GM23338 (cell line): ENCODE measurements around the gene LAX1. TPM values are rescaled to one million over a fixed set of nuclear protein-coding genes. Genes with fewer than 3 reads are reported as not detected.
A peak's percentile ranks its signal among the peaks of the same experiment; 100 is the strongest.

Source experiments
- ATAC-seq: fragments of 200-7000 bp; cut with Tn5 transposase; 3 replicates; pipeline ENCODE4 v1.9.1; 2020
- DNase-seq: peaks from one replicate; pipeline ENCODE4 v3.0.0-alpha.2; 2015; ENCODE audit warnings: low spot score
- H2AFZ ChIP-seq: fragments of 200-600 bp; sonication (generic); 2 replicates; pipeline ENCODE4 v1.8.0; 2016; ENCODE audit warnings: antibody characterized with exemption, mild to moderate bottlenecking, moderate library complexity
- H3F3A ChIP-seq: fragments of 200-600 bp; sonication (generic); replicated peaks from 2 replicates; pipeline ENCODE4 v1.8.0; 2017; ENCODE audit warnings: antibody characterized with exemption, mixed run types, low read depth
- H3K27ac ChIP-seq: fragments of 200-600 bp; sonication (generic); 2 replicates; pipeline ENCODE4 v1.6.1; 2016; ENCODE audit warnings: low read depth
- H3K27me3 ChIP-seq: fragments of 200-600 bp; sonication (generic); 2 replicates; pipeline ENCODE4 v1.8.0; 2016; ENCODE audit warnings: mild to moderate bottlenecking, mixed run types, moderate library complexity; ENCODE audit not compliant: insufficient read depth
- H3K36me3 ChIP-seq: fragments of 200-600 bp; sonication (generic); 2 replicates; pipeline ENCODE4 v1.8.0; 2016; ENCODE audit warnings: mild to moderate bottlenecking; ENCODE audit not compliant: insufficient read depth
- H3K4me1 ChIP-seq: fragments of 200-600 bp; sonication (generic); 2 replicates; pipeline ENCODE4 v1.8.0; 2016; ENCODE audit warnings: mild to moderate bottlenecking, moderate library complexity; ENCODE audit not compliant: insufficient read depth
- H3K4me2 ChIP-seq: fragments of 200-600 bp; sonication (generic); 2 replicates; pipeline ENCODE4 v1.7.1; 2017; ENCODE audit warnings: mixed run types
- H3K4me3 ChIP-seq: fragments of 200-600 bp; sonication (generic); 2 replicates; pipeline ENCODE4 v1.6.1; 2016; ENCODE audit warnings: mixed run types
- H3K79me2 ChIP-seq: fragments of 200-600 bp; sonication (generic); replicated peaks from 2 replicates; pipeline ENCODE4 v1.8.0; 2017; ENCODE audit warnings: mild to moderate bottlenecking; ENCODE audit not compliant: insufficient read depth
- H3K9me2 ChIP-seq: fragments of 200-600 bp; sonication (generic); 2 replicates; pipeline ENCODE4 v1.8.0; 2017; ENCODE audit not compliant: insufficient read depth
- H4K20me1 ChIP-seq: fragments of 200-600 bp; sonication (generic); replicated peaks from 2 replicates; pipeline ENCODE4 v1.8.0; 2017; ENCODE audit warnings: mild to moderate bottlenecking; ENCODE audit not compliant: insufficient read depth
- H3K27ac Mint-ChIP-seq: 2 replicates; pipeline ENCODE4 v1.8.0; 2020; ENCODE audit warnings: inconsistent platforms, mild to moderate bottlenecking, moderate library complexity, mixed read lengths
- H3K27me3 Mint-ChIP-seq: 3 replicates; pipeline ENCODE4 v1.8.0; 2022; ENCODE audit warnings: low read depth, mild to moderate bottlenecking, moderate library complexity, mixed read lengths, inconsistent platforms; ENCODE audit not compliant: insufficient read depth, poor library complexity
- H3K36me3 Mint-ChIP-seq: 3 replicates; pipeline ENCODE4 v1.8.0; 2021; ENCODE audit warnings: low read depth, mild to moderate bottlenecking, inconsistent platforms, moderate library complexity, mixed read lengths
- H3K4me1 Mint-ChIP-seq: 3 replicates; pipeline ENCODE4 v1.8.0; 2020; ENCODE audit warnings: mild to moderate bottlenecking, inconsistent platforms, mixed read lengths
- H3K4me3 Mint-ChIP-seq: 3 replicates; pipeline ENCODE4 v1.8.0; 2021; ENCODE audit warnings: moderate library complexity, mild to moderate bottlenecking, inconsistent platforms, mixed read lengths
- H3K9me3 Mint-ChIP-seq: 3 replicates; pipeline ENCODE4 v1.8.0; 2020; ENCODE audit warnings: moderate library complexity, mild to moderate bottlenecking, inconsistent platforms, mixed read lengths
- CREB1 ChIP-seq: fragments of 250-450 bp; sonication (Bioruptor Pico); IDR thresholded peaks from 2 replicates; pipeline ENCODE4 v1.5.0; 2020; ENCODE audit warnings: low read depth, mild to moderate bottlenecking, moderate library complexity
- ETS1 ChIP-seq: IDR thresholded peaks from 2 replicates; pipeline ENCODE4 v1.6.1; 2016; ENCODE audit warnings: antibody characterized with exemption
- EZH2 ChIP-seq: fragments of 200-600 bp; sonication (generic); IDR thresholded peaks from one replicate; pipeline ENCODE4 v1.8.0; 2017; ENCODE audit warnings: antibody characterized with exemption, mild to moderate bottlenecking, low read depth; ENCODE audit not compliant: unreplicated experiment
- JUNB ChIP-seq: IDR thresholded peaks from one replicate; pipeline ENCODE4 v1.6.1; 2016; ENCODE audit warnings: antibody characterized with exemption; ENCODE audit not compliant: unreplicated experiment
- POLR2AphosphoS5 ChIP-seq: IDR thresholded peaks from 2 replicates; pipeline ENCODE4 v1.6.1; 2016; ENCODE audit warnings: antibody characterized with exemption, low read depth
- REST ChIP-seq: IDR thresholded peaks from one replicate; pipeline ENCODE4 v1.6.1; 2018; ENCODE audit warnings: antibody characterized with exemption; ENCODE audit not compliant: unreplicated experiment
- ZNF114 ChIP-seq: fragments of 250-450 bp; sonication (Bioruptor Pico); IDR thresholded peaks from 2 replicates; pipeline ENCODE4 v1.5.0; 2020; ENCODE audit warnings: mild to moderate bottlenecking, moderate library complexity
- ZNF331 ChIP-seq: fragments of 250-450 bp; sonication (Bioruptor Pico); IDR thresholded peaks from 2 replicates; pipeline ENCODE4 v1.5.0; 2020; ENCODE audit warnings: low read depth, mild to moderate bottlenecking, moderate library complexity
- ZNF462 ChIP-seq: fragments of 250-450 bp; sonication (Bioruptor Pico); IDR thresholded peaks from 2 replicates; pipeline ENCODE4 v1.5.0; 2020; ENCODE audit warnings: mild to moderate bottlenecking, moderate library complexity
- polyA plus RNA-seq: library from polyadenylated mRNA; unstranded; fragments of >200 nt; fragmentation: Nextera tagmentation; extraction: Ambion mirVana; gene quantifications from 2 replicates; pipeline ENCODE4 v1.2.1, GENCODE V29; 2016
- total RNA-seq: library from RNA; depleted of rRNA; stranded (reverse); fragments of >200 nt; shearing (Covaris generic); gene quantifications from 2 replicates; pipeline ENCODE4 v1.2.3, GENCODE V29; 2014

LAX1 gene
- total and polyA plus RNA-seq, 2 experiments from 2014 or later, result not detected

- H3K9me3 Mint-ChIP-seq, result peaks cover 30% of the 10 kb centered on the region
- H3F3A ChIP-seq, result peaks cover 12% of the 10 kb centered on the region
- H3K4me1 ChIP-seq, result peaks cover 17% of the 10 kb centered on the region
- H3K4me3 ChIP-seq, result peak within 1 kb of the TSS; percentile 73
- H3K36me3 ChIP-seq, result peaks cover 16% of the 10 kb centered on the region; the same call in 1 of the 2 replicates
- peak; percentile 100 for DNase-seq
- peaks cover 42% of the 10 kb centered on the region for H3K36me3 Mint-ChIP-seq
- peak within 1 kb of the TSS; percentile 94 for H3K4me3 Mint-ChIP-seq
- peak within 1 kb of the TSS; percentile 99 for H3K27ac Mint-ChIP-seq
- peak within 1 kb of the TSS; percentile 84 for H3K4me2 ChIP-seq
- peak within 1 kb of the TSS; percentile 0; the same call in 1 of the 2 replicates for H2AFZ ChIP-seq
- peaks cover 46% of the 10 kb centered on the region for H3K79me2 ChIP-seq
- peaks cover 13% of the 10 kb centered on the region for H3K9me2 ChIP-seq
- TF ChIP-seq CREB1, result peak; percentile 84
- no peak for TF ChIP-seq EZH2
- TF ChIP-seq POLR2AphosphoS5, result peak; percentile 48
- peak; percentile 96 for TF ChIP-seq ETS1
- TF ChIP-seq JUNB, result no peak
- peaks cover 15% of the 10 kb centered on the region for H4K20me1 ChIP-seq
- peaks cover 45% of the 10 kb centered on the region for H3K4me1 Mint-ChIP-seq
- H3K27ac ChIP-seq, result peak within 1 kb of the TSS; percentile 100
- H3K27me3 ChIP-seq, result no peaks in the 10 kb centered on the region
- peaks cover 13% of the 10 kb centered on the region for H3K27me3 Mint-ChIP-seq
- ATAC-seq, result peak; percentile 95
Measured at GRCh38 chr1:203795441-203796235, 30.7 kb downstream of the LAX1 start, which contains the start of the genes ZBED6 and ZC3H11A. TSS of gene ZBED6 (plus strand) at chr1:203795623. CDS start at chr1:203797523, 1,900 bp downstream. TSS of gene ZC3H11A (plus strand) at chr1:203795623. CDS start at chr1:203817071, 21,448 bp downstream.

GRCh38 chr1:203796236-203796605 lies 31.2 kb downstream of the LAX1 start:
- Mint-ChIP-seq H3K27me3 (peaks cover 13% of the 10 kb centered on the region), H3K36me3 (peaks cover 42% of the 10 kb centered on the region), H3K9me3 (peaks cover 30% of the 10 kb centered on the region), H3K4me1 (peaks cover 45% of the 10 kb centered on the region), H3K4me3 (peak overlapping the region; percentile 94), H3K27ac (peak overlapping the region; percentile 99)
- Histone ChIP-seq H3K36me3 (peaks cover 16% of the 10 kb centered on the region; the same call in 1 of the 2 replicates), H3K79me2 (peaks cover 52% of the 10 kb centered on the region), H3F3A (peaks cover 12% of the 10 kb centered on the region), H3K4me3 (peak overlapping the region; percentile 73), H3K27me3 (no peaks in the 10 kb centered on the region), H3K9me2 (peaks cover 13% of the 10 kb centered on the region), H3K27ac (peak overlapping the region; percentile 100), H2AFZ (no peak overlapping the region), H3K4me1 (peaks cover 17% of the 10 kb centered on the region), H4K20me1 (peaks cover 19% of the 10 kb centered on the region), H3K4me2 (peak overlapping the region; percentile 84)
- ATAC-seq, result peak; percentile 42
- peak; percentile 63 for DNase-seq
- no peak for TF ChIP-seq ZNF114 (CRISPR knock-in tag)
- no peak for TF ChIP-seq JUNB
- TF ChIP-seq REST, result no peak
- TF ChIP-seq POLR2AphosphoS5, result no peak
- TF ChIP-seq ZNF331 (CRISPR knock-in tag), result no peak
- TF ChIP-seq ZNF462 (CRISPR knock-in tag), result no peak
